Bronchial epithelial cell (primary cell): ENCODE measurements around the gene PSENEN. TPM values are rescaled to one million over a fixed set of nuclear protein-coding genes. Genes with fewer than 3 reads are reported as not detected.

Experiments
- DNase-seq: peaks from one replicate; pipeline ENCODE4 v3.0.0-alpha.2; 2010; ENCODE audit warnings: low read depth
- FAIRE-seq: peaks from 2 replicates; lab custom pipeline; 2011; peaks lifted over from hg19 to GRCh38; lab: Jason Lieb, UNC
- H3K27me3 ChIP-seq: 2 replicates; pipeline ENCODE4 v1.5.1; 2011; ENCODE audit warnings: low read length; ENCODE audit not compliant: control insufficient read depth, insufficient read depth
- H3K36me3 ChIP-seq: 2 replicates; pipeline ENCODE4 v1.5.1; 2011; ENCODE audit warnings: low read length; ENCODE audit not compliant: control insufficient read depth, insufficient read depth
- H3K4me3 ChIP-seq: 2 replicates; pipeline ENCODE4 v1.5.1; 2011; ENCODE audit warnings: mild to moderate bottlenecking, low read depth, low read length, control low read depth
- CTCF ChIP-seq: IDR thresholded peaks from 2 replicates; pipeline ENCODE4 v1.5.1; 2011; ENCODE audit warnings: mild to moderate bottlenecking, moderate library complexity, low read length, control low read depth, inconsistent platforms; ENCODE audit not compliant: insufficient read depth, severe bottlenecking
- total RNA-seq: library from RNA; depleted of rRNA; stranded (reverse); fragments of >200 nt; gene quantifications from 2 replicates; pipeline ENCODE4 v1.2.1, GENCODE V29; 2014

PSENEN gene
- total RNA-seq, 1 donor from 2014 or later: 7.9 TPM

GRCh38 chr19:35734273-35734672 lies 11.2 kb upstream of the PSENEN start:
- TF ChIP-seq CTCF: no peak
- no peak for FAIRE-seq

GRCh38 chr19:35734889-35735288 lies 10.6 kb upstream of the PSENEN start:
- DNase-seq: no peak
- Histone ChIP-seq H3K36me3 (peaks cover 50% of the 10 kb centered on the region), H3K4me3 (no peak overlapping the region), H3K27me3 (no peaks in the 10 kb centered on the region)
- no peak for TF ChIP-seq CTCF
- FAIRE-seq: no peak

More at GRCh38 chr19:35734273-35734672, 11.2 kb upstream of the PSENEN start:
- Histone ChIP-seq H3K36me3 (peaks cover 52% of the 10 kb centered on the region), H3K4me3 (no peak overlapping the region), H3K27me3 (no peaks in the 10 kb centered on the region)
- DNase-seq: no peak

- Histone ChIP-seq H3K36me3 (peaks cover 34% of the 10 kb centered on the region), H3K4me3 (no peak overlapping the region), H3K27me3 (no peaks in the 10 kb centered on the region)
- DNase-seq (no peak), FAIRE-seq (no peak)
- peak; percentile 20 for TF ChIP-seq CTCF
Observed at GRCh38 chr19:35736913-35737886, 8.3 kb upstream of the PSENEN start.

- no peak for TF ChIP-seq CTCF
- DNase-seq (no peak), FAIRE-seq (no peak)
- Histone ChIP-seq H3K4me3 (no peak overlapping the region), H3K36me3 (peaks cover 32% of the 10 kb centered on the region), H3K27me3 (no peaks in the 10 kb centered on the region)
Observed at GRCh38 chr19:35738021-35738886, 7.2 kb upstream of the PSENEN start.

- no peak for TF ChIP-seq CTCF
- FAIRE-seq: no peak
Observed at GRCh38 chr19:35738887-35739229, 6.6 kb upstream of the PSENEN start.

More at GRCh38 chr19:35738887-35739229, 6.6 kb upstream of the PSENEN start:
- no peak for DNase-seq
- H3K27me3 ChIP-seq: no peaks in the 10 kb centered on the region
- H3K36me3 ChIP-seq: peaks cover 27% of the 10 kb centered on the region
- H3K4me3 ChIP-seq: no peak overlapping the region
